DOHH2 (cell line): ENCODE measurements around the gene CABLES1.

Experiments used
- H3F3A ChIP-seq: fragments of 200-600 bp; sonication (generic), shearing (Covaris generic); 2 replicates; pipeline ENCODE4 v1.6.0; 2016; ENCODE audit warnings: antibody characterized with exemption, mild to moderate bottlenecking; ENCODE audit not compliant: control insufficient read depth, insufficient read depth
- H3K27ac ChIP-seq: fragments of 200-600 bp; sonication (generic); 2 replicates; pipeline ENCODE4 v1.5.1; 2014; ENCODE audit warnings: low read depth, mild to moderate bottlenecking, low read length, moderate library complexity
- H3K27me3 ChIP-seq: fragments of 200-600 bp; sonication (generic); 2 replicates; pipeline ENCODE4 v1.6.1; 2014; ENCODE audit warnings: mild to moderate bottlenecking, low read length, mixed read lengths; ENCODE audit not compliant: control insufficient read depth
- H3K36me3 ChIP-seq: fragments of 200-600 bp; sonication (generic); 2 replicates; pipeline ENCODE4 v1.6.1; 2014; ENCODE audit warnings: mild to moderate bottlenecking, low read length, moderate library complexity, mixed read lengths; ENCODE audit not compliant: control insufficient read depth
- H3K4me1 ChIP-seq: fragments of 200-600 bp; sonication (generic); 2 replicates; pipeline ENCODE4 v1.6.1; 2014; ENCODE audit warnings: mild to moderate bottlenecking, low read length, mixed read lengths; ENCODE audit not compliant: control insufficient read depth
- H3K4me2 ChIP-seq: fragments of 200-600 bp; sonication (generic); 2 replicates; pipeline ENCODE4 v1.6.0; 2014; ENCODE audit warnings: mild to moderate bottlenecking, low read length, moderate library complexity
- H3K4me3 ChIP-seq: fragments of 200-600 bp; sonication (generic); 2 replicates; pipeline ENCODE4 v1.5.1; 2014; ENCODE audit warnings: mild to moderate bottlenecking, low read length, mixed read lengths
- H3K79me2 ChIP-seq: fragments of 200-600 bp; sonication (generic); 2 replicates; pipeline ENCODE4 v1.6.1; 2014; ENCODE audit warnings: mild to moderate bottlenecking, low read length, mixed read lengths; ENCODE audit not compliant: control insufficient read depth
- H3K9me2 ChIP-seq: fragments of 200-600 bp; sonication (generic); replicated peaks from 2 replicates; pipeline ENCODE4 v1.6.1; 2014; ENCODE audit warnings: mild to moderate bottlenecking, low read length, mixed read lengths; ENCODE audit not compliant: control insufficient read depth
- H3K9me3 ChIP-seq: fragments of 200-600 bp; sonication (generic); 2 replicates; pipeline ENCODE4 v1.6.1; 2014; ENCODE audit warnings: antibody characterized with exemption, low read length, mixed read lengths; ENCODE audit not compliant: control insufficient read depth, insufficient read depth
- H4K20me1 ChIP-seq: fragments of 200-600 bp; sonication (generic); 2 replicates; pipeline ENCODE4 v1.6.0; 2014; ENCODE audit warnings: low read depth, mild to moderate bottlenecking, antibody characterized with exemption, low read length, moderate library complexity; ENCODE audit not compliant: control insufficient read depth, insufficient read depth
- CTCF ChIP-seq: fragments of 200-600 bp; sonication (generic); IDR thresholded peaks from one replicate; pipeline ENCODE4 v1.5.1; 2014; ENCODE audit warnings: antibody characterized with exemption, mild to moderate bottlenecking, low read depth, low read length; ENCODE audit not compliant: poor library complexity, severe bottlenecking
- EZH2phosphoT487 ChIP-seq: fragments of 200-600 bp; sonication (generic); IDR thresholded peaks from 2 replicates; pipeline ENCODE4 v1.6.1; 2017; ENCODE audit warnings: borderline replicate concordance, mild to moderate bottlenecking, antibody characterized with exemption, low read length, moderate library complexity, mixed read lengths

CABLES1 gene

GRCh38 chr18:23226930-23227725 lies 91.8 kb downstream of the CABLES1 start:
- Histone ChIP-seq H3K36me3 (peaks cover 7% of the 10 kb centered on the region), H3K9me2 (no peaks in the 10 kb centered on the region), H3K9me3 (no peaks in the 10 kb centered on the region), H4K20me1 (no peaks in the 10 kb centered on the region), H3K27me3 (no peaks in the 10 kb centered on the region), H3K4me3 (peak overlapping the region; percentile 49; the same call in 1 of the 2 replicates), H3K4me1 (peaks cover 95% of the 10 kb centered on the region), H3F3A (peaks cover 25% of the 10 kb centered on the region), H3K4me2 (peak overlapping the region; percentile 78), H3K27ac (peak overlapping the region; percentile 93), H3K79me2 (no peaks in the 10 kb centered on the region)
- TF ChIP-seq CTCF (no peak), EZH2phosphoT487 (no peak)

GRCh38 chr18:23227726-23228070 lies 92.4 kb downstream of the CABLES1 start:
- Histone ChIP-seq H3K27ac (peak overlapping the region; percentile 93), H3K9me3 (no peaks in the 10 kb centered on the region), H4K20me1 (no peaks in the 10 kb centered on the region), H3K4me3 (peak overlapping the region; percentile 49), H3K79me2 (no peaks in the 10 kb centered on the region), H3K36me3 (peaks cover 7% of the 10 kb centered on the region), H3F3A (peaks cover 25% of the 10 kb centered on the region), H3K9me2 (no peaks in the 10 kb centered on the region), H3K4me1 (peaks cover 96% of the 10 kb centered on the region), H3K27me3 (no peaks in the 10 kb centered on the region), H3K4me2 (peak overlapping the region; percentile 78)
- TF ChIP-seq CTCF (no peak), EZH2phosphoT487 (no peak)

GRCh38 chr18:23228102-23229061 lies 93.1 kb downstream of the CABLES1 start:
- H3K4me2 ChIP-seq = peak overlapping the region; percentile 78

More at GRCh38 chr18:23228102-23229061, 93.1 kb downstream of the CABLES1 start:
- H3K36me3 ChIP-seq = peaks cover 7% of the 10 kb centered on the region
- no peaks in the 10 kb centered on the region for H3K27me3 ChIP-seq
- no peaks in the 10 kb centered on the region for H3K79me2 ChIP-seq
- H4K20me1 ChIP-seq = no peaks in the 10 kb centered on the region
- peak overlapping the region; percentile 93 for H3K27ac ChIP-seq
- peak overlapping the region; percentile 49 for H3K4me3 ChIP-seq
- H3K4me1 ChIP-seq = peaks cover 99% of the 10 kb centered on the region
- H3F3A ChIP-seq = peaks cover 25% of the 10 kb centered on the region
- TF ChIP-seq EZH2phosphoT487 (no peak), CTCF (no peak)
- H3K9me2 ChIP-seq = no peaks in the 10 kb centered on the region
- H3K9me3 ChIP-seq = no peaks in the 10 kb centered on the region
